ENCODE results near the gene GALNT9. TPM values are rescaled to one million over a fixed set of nuclear protein-coding genes. Genes with fewer than 3 reads are reported as not detected.

Gene GALNT9
- total and polyA plus RNA-seq, 2 experiments from 2014 or later: 3.9 to 4.7 TPM

- H3K4me1 ChIP-seq (ENCODE audit: insufficient read depth): no peaks in the 10 kb centered on the region
- no peak overlapping the region for H2AFZ ChIP-seq
- peaks cover 17% of the 10 kb centered on the region for H3K27me3 ChIP-seq
- H3K9me2 ChIP-seq (replicated peaks; ENCODE audit: insufficient read depth): no peaks in the 10 kb centered on the region
- no peaks in the 10 kb centered on the region for H3K36me3 ChIP-seq (replicated peaks; ENCODE audit: insufficient read depth, low read depth)
- TF ChIP-seq EZH2phosphoT487 (IDR thresholded peaks at IDR 0.05; ENCODE audit: low read depth, severe bottlenecking, unreplicated experiment) (no peak), CTCF (IDR thresholded peaks at IDR 0.05; ENCODE audit: poor library complexity) (no peak), EZH2 (IDR thresholded peaks at IDR 0.05; ENCODE audit: borderline replicate concordance) (no peak)
- 94% methylated on average over 9 of the region's 10 CpGs for WGBS (ENCODE audit: low lambda C conversion rate, missing lambda C conversion rate)
- H3K79me2 ChIP-seq: no peaks in the 10 kb centered on the region
- H3K9me3 ChIP-seq (ENCODE audit: low read depth): no peaks in the 10 kb centered on the region
- H3K27ac ChIP-seq: no peak overlapping the region
- H3K4me3 ChIP-seq: no peak overlapping the region
- H4K20me1 ChIP-seq (ENCODE audit: insufficient read depth, poor library complexity, severe bottlenecking): no peaks in the 10 kb centered on the region
- DNase-seq (ENCODE audit: low spot score): no peak
- H3K4me2 ChIP-seq: no peak overlapping the region
Measured at GRCh38 chr12:132166801-132167591, 162.4 kb downstream of the GALNT9 start.

GRCh38 chr12:132166093-132166492 is 163.3 kb downstream of the GALNT9 start:
- H3K4me3 ChIP-seq: no peak overlapping the region
- H4K20me1 ChIP-seq (ENCODE audit: insufficient read depth, poor library complexity, severe bottlenecking): no peaks in the 10 kb centered on the region
- no peak overlapping the region for H3K4me2 ChIP-seq
- H3K27ac ChIP-seq: no peak overlapping the region
- no peaks in the 10 kb centered on the region for H3K9me2 ChIP-seq (replicated peaks; ENCODE audit: insufficient read depth)
- no peaks in the 10 kb centered on the region for H3K9me3 ChIP-seq (ENCODE audit: low read depth)
- peaks cover 9% of the 10 kb centered on the region for H3K27me3 ChIP-seq
- WGBS (ENCODE audit: low lambda C conversion rate, missing lambda C conversion rate): 91% methylated on average over 2 of the region's 2 CpGs
- DNase-seq (ENCODE audit: low spot score): no peak
- H3K4me1 ChIP-seq (ENCODE audit: insufficient read depth): no peaks in the 10 kb centered on the region
- H2AFZ ChIP-seq: no peak overlapping the region
- TF ChIP-seq CTCF (IDR thresholded peaks at IDR 0.05; ENCODE audit: poor library complexity) (no peak), EZH2 (IDR thresholded peaks at IDR 0.05; ENCODE audit: borderline replicate concordance) (no peak), EZH2phosphoT487 (IDR thresholded peaks at IDR 0.05; ENCODE audit: low read depth, severe bottlenecking, unreplicated experiment) (no peak)
- H3K36me3 ChIP-seq (replicated peaks; ENCODE audit: insufficient read depth, low read depth): no peaks in the 10 kb centered on the region
- no peaks in the 10 kb centered on the region for H3K79me2 ChIP-seq

- DNase-seq (ENCODE audit: low spot score): no peak
- H3K27ac ChIP-seq: no peak overlapping the region
- no peak overlapping the region for H3K4me2 ChIP-seq
- no peaks in the 10 kb centered on the region for H3K79me2 ChIP-seq
- H3K4me3 ChIP-seq: no peak overlapping the region
- H3K27me3 ChIP-seq: peaks cover 9% of the 10 kb centered on the region
- TF ChIP-seq EZH2 (IDR thresholded peaks at IDR 0.05; ENCODE audit: borderline replicate concordance): no peak
- TF ChIP-seq CTCF (IDR thresholded peaks at IDR 0.05; ENCODE audit: poor library complexity): no peak
- no peak for TF ChIP-seq EZH2phosphoT487 (IDR thresholded peaks at IDR 0.05; ENCODE audit: low read depth, severe bottlenecking, unreplicated experiment)
- H3K36me3 ChIP-seq (replicated peaks; ENCODE audit: insufficient read depth, low read depth): no peaks in the 10 kb centered on the region
- H3K4me1 ChIP-seq (ENCODE audit: insufficient read depth): no peaks in the 10 kb centered on the region
- no peaks in the 10 kb centered on the region for H4K20me1 ChIP-seq (ENCODE audit: insufficient read depth, poor library complexity, severe bottlenecking)
- H2AFZ ChIP-seq: no peak overlapping the region
- WGBS (ENCODE audit: low lambda C conversion rate, missing lambda C conversion rate): 94% methylated on average over 6 of the region's 6 CpGs
- no peaks in the 10 kb centered on the region for H3K9me3 ChIP-seq (ENCODE audit: low read depth)
- H3K9me2 ChIP-seq (replicated peaks; ENCODE audit: insufficient read depth): no peaks in the 10 kb centered on the region
Measured at GRCh38 chr12:132165584-132165983, 163.8 kb downstream of the GALNT9 start.

Data from hepatocyte (in vitro differentiated cells).